GM23338 (cell line): ENCODE data around the gene TIMM29.

ENCODE experiments used
- EZH2 ChIP-seq: fragments of 200-600 bp; sonication (generic); IDR thresholded peaks from one replicate; pipeline ENCODE4 v1.8.0; 2017; ENCODE audit warnings: antibody characterized with exemption, mild to moderate bottlenecking, low read depth; ENCODE audit not compliant: unreplicated experiment
- EZH2phosphoT487 ChIP-seq: fragments of 200-600 bp; sonication (generic); IDR thresholded peaks from one replicate; pipeline ENCODE4 v1.8.1; 2018; ENCODE audit warnings: antibody characterized with exemption; ENCODE audit not compliant: unreplicated experiment
- TF ChIP-seq, protein P1 (sequence below): IDR thresholded peaks from one replicate; pipeline ENCODE4 v1.6.1; 2018; ENCODE audit warnings: antibody characterized with exemption; ENCODE audit not compliant: unreplicated experiment

DNA sequence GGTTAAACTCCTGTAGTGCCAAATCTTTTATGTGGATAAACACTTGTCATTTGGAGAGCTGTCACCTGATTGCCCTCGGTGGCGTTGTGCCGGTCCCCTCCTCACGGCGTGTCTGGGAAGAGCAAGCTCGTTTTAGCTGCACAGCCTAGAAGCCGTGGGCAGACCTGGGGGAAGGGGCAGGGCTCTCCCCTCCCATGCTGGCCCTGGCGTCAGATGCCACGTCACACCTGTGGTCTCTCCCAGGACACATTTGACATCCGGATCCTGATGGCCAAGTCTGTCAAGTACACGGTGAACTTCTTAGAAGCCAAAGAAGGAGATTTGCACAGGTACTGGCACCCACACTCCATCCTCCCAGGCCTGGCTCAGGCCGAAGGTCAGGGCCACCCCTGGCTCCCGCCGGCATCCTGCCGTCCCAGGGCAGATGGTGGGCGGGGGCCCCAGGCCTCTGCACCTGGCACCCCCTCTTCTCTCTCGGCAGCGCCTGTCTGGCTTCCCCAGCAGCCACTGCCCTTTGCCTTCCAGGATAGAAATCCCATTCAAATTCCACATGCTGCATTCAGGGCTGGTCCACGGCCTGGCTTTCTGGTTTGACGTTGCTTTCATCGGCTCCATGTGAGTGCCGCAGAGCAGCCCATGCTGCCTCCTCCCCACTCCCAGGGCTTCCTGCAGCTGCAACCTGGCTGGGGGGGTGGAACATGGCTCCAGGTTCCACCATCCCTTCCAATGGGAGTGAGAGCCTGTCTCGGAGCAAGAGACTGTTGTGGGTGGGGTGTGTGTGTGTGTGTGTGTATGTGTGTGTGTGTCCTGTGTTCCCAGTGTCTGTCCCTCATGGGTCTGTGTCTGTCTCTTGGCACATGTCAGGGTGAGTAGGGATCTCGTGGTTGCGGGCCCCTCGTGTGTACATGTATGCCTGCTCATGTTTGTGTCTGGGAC, 9.0 kb upstream of the TIMM29 start:
- no peak for TF ChIP-seq EZH2phosphoT487
- TF ChIP-seq, protein P1, sequence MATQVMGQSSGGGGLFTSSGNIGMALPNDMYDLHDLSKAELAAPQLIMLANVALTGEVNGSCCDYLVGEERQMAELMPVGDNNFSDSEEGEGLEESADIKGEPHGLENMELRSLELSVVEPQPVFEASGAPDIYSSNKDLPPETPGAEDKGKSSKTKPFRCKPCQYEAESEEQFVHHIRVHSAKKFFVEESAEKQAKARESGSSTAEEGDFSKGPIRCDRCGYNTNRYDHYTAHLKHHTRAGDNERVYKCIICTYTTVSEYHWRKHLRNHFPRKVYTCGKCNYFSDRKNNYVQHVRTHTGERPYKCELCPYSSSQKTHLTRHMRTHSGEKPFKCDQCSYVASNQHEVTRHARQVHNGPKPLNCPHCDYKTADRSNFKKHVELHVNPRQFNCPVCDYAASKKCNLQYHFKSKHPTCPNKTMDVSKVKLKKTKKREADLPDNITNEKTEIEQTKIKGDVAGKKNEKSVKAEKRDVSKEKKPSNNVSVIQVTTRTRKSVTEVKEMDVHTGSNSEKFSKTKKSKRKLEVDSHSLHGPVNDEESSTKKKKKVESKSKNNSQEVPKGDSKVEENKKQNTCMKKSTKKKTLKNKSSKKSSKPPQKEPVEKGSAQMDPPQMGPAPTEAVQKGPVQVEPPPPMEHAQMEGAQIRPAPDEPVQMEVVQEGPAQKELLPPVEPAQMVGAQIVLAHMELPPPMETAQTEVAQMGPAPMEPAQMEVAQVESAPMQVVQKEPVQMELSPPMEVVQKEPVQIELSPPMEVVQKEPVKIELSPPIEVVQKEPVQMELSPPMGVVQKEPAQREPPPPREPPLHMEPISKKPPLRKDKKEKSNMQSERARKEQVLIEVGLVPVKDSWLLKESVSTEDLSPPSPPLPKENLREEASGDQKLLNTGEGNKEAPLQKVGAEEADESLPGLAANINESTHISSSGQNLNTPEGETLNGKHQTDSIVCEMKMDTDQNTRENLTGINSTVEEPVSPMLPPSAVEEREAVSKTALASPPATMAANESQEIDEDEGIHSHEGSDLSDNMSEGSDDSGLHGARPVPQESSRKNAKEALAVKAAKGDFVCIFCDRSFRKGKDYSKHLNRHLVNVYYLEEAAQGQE = no peak
- no peak for TF ChIP-seq EZH2
